ENCODE results near the gene DYNAP.

Gene DYNAP

DNA sequence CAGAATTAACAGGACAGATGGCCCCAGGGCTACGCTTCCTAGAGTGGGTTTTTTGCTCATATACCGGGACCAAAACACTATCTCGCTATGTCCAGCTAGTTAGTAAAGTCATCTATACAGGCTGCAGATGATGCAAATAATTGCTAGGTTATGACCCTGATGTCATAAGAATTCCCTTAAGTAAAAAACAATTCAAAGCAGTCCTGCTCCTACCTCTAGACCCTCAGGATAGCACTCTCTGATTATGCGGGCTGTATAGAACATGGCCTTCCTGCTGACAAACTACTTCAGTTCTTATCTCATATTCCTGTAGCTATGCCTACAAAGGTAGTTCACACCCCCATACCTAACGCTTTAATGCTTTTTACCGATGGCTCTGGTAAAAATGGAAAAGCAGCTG is 13.2 kb downstream of the DYNAP start:
- WGBS, 2 experiments = 95 to 98% methylated on average over 6 of the region's 6 CpGs
- Histone ChIP-seq H3K9me3 (ENCODE audit: control insufficient read depth, low read length) (no peaks in the 10 kb centered on the region), H3K27me3 (ENCODE audit: control insufficient read depth, insufficient read depth, low read length, poor library complexity, severe bottlenecking) (no peaks in the 10 kb centered on the region), H3K4me3 (ENCODE audit: insufficient read depth, low read depth, low read length) (no peak overlapping the region), H3K4me1 (ENCODE audit: control insufficient read depth, insufficient read depth, low read length) (no peaks in the 10 kb centered on the region), H3K27ac (ENCODE audit: insufficient read depth, low read depth, low read length, poor library complexity, severe bottlenecking) (no peak overlapping the region), H3K36me3 (ENCODE audit: control insufficient read depth, insufficient read depth, low read length) (no peaks in the 10 kb centered on the region)

DNA sequence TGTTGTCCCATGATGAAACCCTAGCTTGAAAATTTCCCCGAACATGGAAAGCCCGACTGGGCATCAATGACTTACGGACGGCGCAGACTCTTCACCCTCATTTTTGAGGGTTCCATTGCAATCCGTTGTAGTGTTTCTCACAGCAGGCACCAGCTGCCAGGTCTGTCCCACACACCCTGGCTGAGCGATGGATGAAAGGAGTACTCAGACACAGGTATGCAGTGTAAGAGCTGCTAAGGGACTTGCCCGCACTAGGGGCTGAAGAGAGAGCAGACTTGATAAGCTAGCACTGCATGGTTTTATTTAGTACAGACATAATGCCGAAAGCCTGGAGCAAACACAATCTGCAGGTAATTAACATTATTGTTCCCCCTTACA is 15.8 kb downstream of the DYNAP start:
- H3K27ac ChIP-seq (ENCODE audit: insufficient read depth, low read depth, low read length, poor library complexity, severe bottlenecking) = no peak overlapping the region

DNA sequence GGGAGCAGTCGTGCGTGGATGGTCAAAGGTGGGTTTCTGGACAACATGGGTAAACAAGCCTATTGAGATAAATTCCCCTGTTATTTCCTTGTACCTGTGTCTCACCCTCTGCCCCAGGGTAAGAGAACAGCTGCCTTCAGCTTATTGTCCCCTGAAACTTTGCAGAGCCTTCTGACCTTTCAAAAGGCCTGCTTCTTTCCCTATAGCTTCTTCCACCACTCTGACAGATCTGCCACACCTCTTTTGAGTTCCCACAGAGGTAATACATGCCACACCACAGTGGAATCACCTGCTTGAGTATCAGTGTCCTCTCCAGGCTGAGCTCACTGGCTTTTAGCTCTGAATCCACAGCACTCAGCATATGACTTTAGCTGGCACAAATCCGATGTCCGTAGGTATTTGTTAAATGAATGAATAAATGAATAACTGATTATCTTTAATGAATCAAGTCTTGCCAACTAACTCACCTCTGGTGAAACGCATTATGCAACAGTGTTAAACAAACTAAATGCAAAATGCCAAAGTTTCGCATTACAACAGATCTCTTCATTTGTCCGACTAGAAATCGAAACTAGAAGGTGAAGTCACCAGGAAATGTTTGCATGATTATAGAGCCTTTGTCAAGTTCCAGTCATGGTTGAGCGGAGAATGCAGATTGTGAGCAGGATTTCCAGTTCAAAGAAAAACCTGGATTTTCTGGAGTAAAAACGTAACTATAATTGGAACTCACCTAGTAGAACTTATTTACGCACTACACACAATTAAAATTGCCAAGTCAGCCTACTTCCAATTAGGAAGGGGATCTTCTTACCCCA is 16.4 kb downstream of the DYNAP start:
- Histone ChIP-seq H3K4me3 (ENCODE audit: insufficient read depth, low read depth, low read length) (no peak overlapping the region), H3K9me3 (ENCODE audit: control insufficient read depth, low read length) (no peaks in the 10 kb centered on the region), H3K27me3 (ENCODE audit: control insufficient read depth, insufficient read depth, low read length, poor library complexity, severe bottlenecking) (no peaks in the 10 kb centered on the region), H3K4me1 (ENCODE audit: control insufficient read depth, insufficient read depth, low read length) (no peaks in the 10 kb centered on the region), H3K27ac (ENCODE audit: insufficient read depth, low read depth, low read length, poor library complexity, severe bottlenecking) (no peak overlapping the region), H3K36me3 (ENCODE audit: control insufficient read depth, insufficient read depth, low read length) (no peaks in the 10 kb centered on the region)
- 55 to 56% methylated on average over 9 to 11 of the region's 11 CpGs for WGBS, 2 experiments

More for the DNA sequence above, 15.8 kb downstream of the DYNAP start:
- Histone ChIP-seq H3K36me3 (ENCODE audit: control insufficient read depth, insufficient read depth, low read length) (no peaks in the 10 kb centered on the region), H3K9me3 (ENCODE audit: control insufficient read depth, low read length) (no peaks in the 10 kb centered on the region), H3K4me3 (ENCODE audit: insufficient read depth, low read depth, low read length) (no peak overlapping the region), H3K4me1 (ENCODE audit: control insufficient read depth, insufficient read depth, low read length) (no peaks in the 10 kb centered on the region), H3K27me3 (ENCODE audit: control insufficient read depth, insufficient read depth, low read length, poor library complexity, severe bottlenecking) (no peaks in the 10 kb centered on the region)
- WGBS, 2 experiments = 88 to 90% methylated on average over 9 of the region's 9 CpGs

DNA sequence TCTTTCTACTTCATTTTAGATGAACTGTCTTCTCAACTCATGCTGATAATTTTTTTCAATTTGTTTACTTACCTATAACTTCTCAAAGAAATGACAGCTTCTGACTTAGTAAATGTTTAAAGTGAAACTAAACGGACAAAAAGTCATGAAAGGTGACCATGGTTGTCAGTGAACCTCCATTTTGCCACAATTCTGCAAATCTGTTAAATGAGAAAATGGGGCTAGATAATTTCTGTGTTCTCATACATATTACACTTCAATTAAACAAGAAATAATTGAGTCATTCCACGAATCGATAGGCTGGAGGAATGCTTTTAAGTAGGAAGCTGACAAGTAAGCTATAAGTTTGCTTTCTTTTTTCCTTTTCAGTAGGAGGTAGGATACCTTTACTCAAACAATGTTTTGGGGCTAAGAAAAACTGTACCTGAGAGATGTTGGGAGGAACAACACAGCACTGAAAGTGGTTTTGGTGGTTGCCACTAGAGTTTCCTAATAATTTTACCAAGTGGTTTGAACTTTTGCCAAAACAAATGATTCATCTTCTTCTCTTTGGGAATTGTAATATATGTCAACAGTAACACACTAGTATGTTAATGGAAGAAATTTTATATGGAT is 17.1 kb downstream of the DYNAP start:
- no peak overlapping the region for H3K4me3 ChIP-seq (ENCODE audit: insufficient read depth, low read depth, low read length)
- no peak overlapping the region for H3K27ac ChIP-seq (ENCODE audit: insufficient read depth, low read depth, low read length, poor library complexity, severe bottlenecking)
- WGBS, 2 experiments = 40 to 86% methylated on average over 1 to 3 of the region's 3 CpGs
- no peaks in the 10 kb centered on the region for H3K4me1 ChIP-seq (ENCODE audit: control insufficient read depth, insufficient read depth, low read length)
- no peaks in the 10 kb centered on the region for H3K27me3 ChIP-seq (ENCODE audit: control insufficient read depth, insufficient read depth, low read length, poor library complexity, severe bottlenecking)
- no peaks in the 10 kb centered on the region for H3K36me3 ChIP-seq (ENCODE audit: control insufficient read depth, insufficient read depth, low read length)
- H3K9me3 ChIP-seq (ENCODE audit: control insufficient read depth, low read length) = no peaks in the 10 kb centered on the region

DNA sequence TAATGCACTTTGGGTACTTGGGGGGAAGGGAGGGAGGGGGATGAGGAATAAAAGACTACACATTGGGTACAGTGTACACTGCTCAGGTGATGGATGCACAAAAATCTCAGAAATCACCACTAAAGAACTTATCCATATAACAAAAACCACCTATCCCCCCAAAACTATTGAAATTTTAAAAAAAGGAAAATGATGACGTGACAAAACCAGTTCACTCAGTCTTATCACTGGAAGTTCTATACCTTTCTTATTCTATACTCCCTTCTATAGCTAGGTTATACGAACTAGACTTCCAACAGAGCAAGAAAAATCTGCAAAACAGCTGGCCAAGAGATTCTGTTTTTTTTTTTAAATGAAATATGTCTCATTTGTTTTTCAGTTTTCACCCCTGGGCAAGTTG is 20.8 kb downstream of the DYNAP start:
- Histone ChIP-seq H3K4me1 (ENCODE audit: control insufficient read depth, insufficient read depth, low read length) (no peaks in the 10 kb centered on the region), H3K27ac (ENCODE audit: insufficient read depth, low read depth, low read length, poor library complexity, severe bottlenecking) (no peak overlapping the region), H3K27me3 (ENCODE audit: control insufficient read depth, insufficient read depth, low read length, poor library complexity, severe bottlenecking) (no peaks in the 10 kb centered on the region), H3K4me3 (ENCODE audit: insufficient read depth, low read depth, low read length) (no peak overlapping the region), H3K9me3 (ENCODE audit: control insufficient read depth, low read length) (no peaks in the 10 kb centered on the region), H3K36me3 (ENCODE audit: control insufficient read depth, insufficient read depth, low read length) (no peaks in the 10 kb centered on the region)
- 89 to 98% methylated on average over 2 of the region's 2 CpGs for WGBS, 2 experiments

DNA sequence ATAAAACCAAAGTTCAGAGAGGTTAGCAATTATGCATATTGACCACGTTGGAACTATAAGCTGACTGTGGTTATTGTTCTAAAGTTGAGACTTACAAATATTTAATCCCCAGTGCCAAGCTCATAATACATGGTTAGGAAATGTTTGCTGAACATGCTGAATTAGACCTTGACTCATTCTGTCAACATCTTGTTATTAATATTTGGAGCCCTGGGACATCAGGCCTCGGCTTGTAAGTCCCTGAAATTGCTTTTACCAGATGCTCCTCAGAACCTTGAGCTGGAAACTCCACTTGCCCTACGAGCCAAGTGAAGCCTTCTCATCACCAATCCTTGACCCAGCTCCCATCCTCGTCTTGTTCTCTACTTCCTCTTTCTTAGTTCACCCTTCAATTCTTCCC is 21.2 kb downstream of the DYNAP start:
- Histone ChIP-seq H3K27ac (ENCODE audit: insufficient read depth, low read depth, low read length, poor library complexity, severe bottlenecking) (no peak overlapping the region), H3K4me1 (ENCODE audit: control insufficient read depth, insufficient read depth, low read length) (no peaks in the 10 kb centered on the region), H3K9me3 (ENCODE audit: control insufficient read depth, low read length) (no peaks in the 10 kb centered on the region), H3K27me3 (ENCODE audit: control insufficient read depth, insufficient read depth, low read length, poor library complexity, severe bottlenecking) (no peaks in the 10 kb centered on the region), H3K4me3 (ENCODE audit: insufficient read depth, low read depth, low read length) (no peak overlapping the region), H3K36me3 (ENCODE audit: control insufficient read depth, insufficient read depth, low read length) (no peaks in the 10 kb centered on the region)
- 93% methylated on average over 4 of the region's 4 CpGs for WGBS, 2 experiments

DNA sequence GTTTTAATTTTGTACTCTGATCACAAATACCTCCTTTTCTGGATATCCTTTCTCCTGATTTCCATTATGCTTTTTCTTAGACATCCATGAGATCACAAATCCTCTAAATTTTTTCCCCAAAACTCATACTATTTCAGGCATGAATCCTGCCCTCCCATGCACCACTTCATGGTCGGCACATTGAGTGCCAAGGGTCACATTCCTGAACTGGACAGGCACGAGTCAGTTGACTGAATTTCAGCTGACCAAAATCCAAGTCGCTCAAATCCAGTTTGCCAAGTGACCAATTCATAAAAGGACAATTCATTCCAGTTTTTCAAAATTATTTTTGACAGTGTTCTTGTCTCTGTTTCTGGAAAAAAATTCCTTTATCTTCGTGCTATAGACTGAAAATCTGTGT is 22.1 kb downstream of the DYNAP start:
- Histone ChIP-seq H3K4me3 (ENCODE audit: insufficient read depth, low read depth, low read length) (no peak overlapping the region), H3K27ac (ENCODE audit: insufficient read depth, low read depth, low read length, poor library complexity, severe bottlenecking) (no peak overlapping the region), H3K9me3 (ENCODE audit: control insufficient read depth, low read length) (no peaks in the 10 kb centered on the region), H3K36me3 (ENCODE audit: control insufficient read depth, insufficient read depth, low read length) (no peaks in the 10 kb centered on the region), H3K27me3 (ENCODE audit: control insufficient read depth, insufficient read depth, low read length, poor library complexity, severe bottlenecking) (no peaks in the 10 kb centered on the region), H3K4me1 (ENCODE audit: control insufficient read depth, insufficient read depth, low read length) (no peaks in the 10 kb centered on the region)
- 92 to 96% methylated on average over 4 of the region's 4 CpGs for WGBS, 2 experiments

DNA sequence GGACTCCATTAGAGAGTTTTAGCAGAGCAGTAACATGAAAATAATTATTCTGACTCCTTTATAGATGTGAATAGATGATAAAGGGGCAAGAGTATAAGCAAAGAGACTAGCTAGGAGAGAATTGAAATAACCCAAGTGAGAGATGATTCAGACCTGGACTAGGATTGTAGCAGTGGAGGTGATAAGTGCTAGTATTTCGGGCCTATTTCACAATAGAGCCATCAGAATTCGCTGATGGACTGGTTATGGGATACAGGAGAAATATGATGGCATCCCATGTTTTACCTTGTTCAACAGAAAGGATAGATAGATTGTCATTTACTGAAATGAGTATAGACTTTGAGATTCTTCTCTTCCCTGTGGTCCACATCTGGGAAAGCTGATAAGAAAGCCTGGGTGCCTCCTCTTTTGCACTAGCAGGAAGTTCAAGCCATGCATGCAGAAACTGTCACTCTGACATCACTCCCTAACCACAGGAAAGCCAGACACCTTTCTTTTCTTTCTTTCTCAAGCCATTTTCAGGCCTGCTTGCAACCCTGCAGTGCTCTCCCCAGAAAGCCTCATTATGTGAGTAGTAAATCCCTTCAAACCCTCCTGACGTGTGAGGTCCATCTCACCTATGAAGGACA is 25.3 kb downstream of the DYNAP start:
- H3K4me3 ChIP-seq (ENCODE audit: insufficient read depth, low read depth, low read length) = no peak overlapping the region
- 86 to 92% methylated on average over 2 to 3 of the region's 3 CpGs for WGBS, 2 experiments
- no peaks in the 10 kb centered on the region for H3K36me3 ChIP-seq (ENCODE audit: control insufficient read depth, insufficient read depth, low read length)
- H3K4me1 ChIP-seq (ENCODE audit: control insufficient read depth, insufficient read depth, low read length) = no peaks in the 10 kb centered on the region
- H3K9me3 ChIP-seq (ENCODE audit: control insufficient read depth, low read length) = no peaks in the 10 kb centered on the region
- no peak overlapping the region for H3K27ac ChIP-seq (ENCODE audit: insufficient read depth, low read depth, low read length, poor library complexity, severe bottlenecking)
- no peaks in the 10 kb centered on the region for H3K27me3 ChIP-seq (ENCODE audit: control insufficient read depth, insufficient read depth, low read length, poor library complexity, severe bottlenecking)

DNA sequence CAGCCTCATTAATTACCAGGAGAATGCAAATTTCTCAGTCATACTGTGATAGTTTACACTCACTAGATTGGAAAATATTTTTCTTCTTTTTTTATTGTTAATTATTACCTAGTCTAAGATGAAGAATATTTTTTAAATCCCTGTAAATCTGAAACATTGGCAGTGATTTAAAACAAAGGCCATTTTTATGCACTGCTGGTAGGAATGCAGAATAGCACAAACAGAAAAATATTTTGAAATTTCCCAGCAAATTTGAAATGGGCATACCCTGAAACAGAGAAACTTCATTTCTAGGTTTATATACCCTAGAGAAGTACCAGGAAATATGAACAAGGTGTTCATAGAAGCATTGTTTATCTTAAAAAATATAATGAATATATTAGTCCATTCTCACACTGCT is 31.0 kb downstream of the DYNAP start:
- Histone ChIP-seq H3K4me1 (ENCODE audit: control insufficient read depth, insufficient read depth, low read length) (no peaks in the 10 kb centered on the region), H3K36me3 (ENCODE audit: control insufficient read depth, insufficient read depth, low read length) (no peaks in the 10 kb centered on the region), H3K27me3 (ENCODE audit: control insufficient read depth, insufficient read depth, low read length, poor library complexity, severe bottlenecking) (no peaks in the 10 kb centered on the region), H3K4me3 (ENCODE audit: insufficient read depth, low read depth, low read length) (no peak overlapping the region), H3K27ac (ENCODE audit: insufficient read depth, low read depth, low read length, poor library complexity, severe bottlenecking) (no peak overlapping the region), H3K9me3 (ENCODE audit: control insufficient read depth, low read length) (no peaks in the 10 kb centered on the region)

DNA sequence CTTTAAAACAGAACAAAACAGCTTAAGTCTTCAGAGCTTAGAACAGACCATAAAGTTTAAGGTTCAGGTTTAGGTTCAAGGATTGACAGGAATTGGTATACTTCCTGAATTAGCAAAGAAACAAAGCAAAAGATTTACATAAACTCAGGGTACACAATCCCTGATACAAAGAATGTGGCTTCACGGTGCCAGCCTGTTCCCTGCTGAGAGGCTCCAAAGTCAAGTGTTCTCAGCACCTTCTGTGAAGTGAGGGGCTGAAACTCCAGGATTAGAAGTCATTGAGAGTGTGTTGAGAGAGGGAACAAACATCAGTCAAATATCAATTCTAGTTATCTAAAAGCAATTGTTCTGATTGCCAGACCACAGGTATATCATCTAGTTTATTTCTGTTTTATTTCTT is 35.7 kb downstream of the DYNAP start:
- Histone ChIP-seq H3K4me1 (ENCODE audit: control insufficient read depth, insufficient read depth, low read length) (no peaks in the 10 kb centered on the region), H3K27me3 (ENCODE audit: control insufficient read depth, insufficient read depth, low read length, poor library complexity, severe bottlenecking) (no peaks in the 10 kb centered on the region), H3K36me3 (ENCODE audit: control insufficient read depth, insufficient read depth, low read length) (no peaks in the 10 kb centered on the region), H3K27ac (ENCODE audit: insufficient read depth, low read depth, low read length, poor library complexity, severe bottlenecking) (no peak overlapping the region), H3K9me3 (ENCODE audit: control insufficient read depth, low read length) (no peaks in the 10 kb centered on the region), H3K4me3 (ENCODE audit: insufficient read depth, low read depth, low read length) (no peak overlapping the region)
- WGBS, 2 experiments = 80% methylated on average over 1 of the region's 1 CpG
